ENCODE data around the gene CCNY. TPM values are rescaled to one million over a fixed set of nuclear protein-coding genes. Genes with fewer than 3 reads are reported as not detected.

CCNY gene
- total RNA-seq, 1 donor from 2014 or later, result 37.5 TPM

- Histone ChIP-seq H3K4me1 (peaks cover 0 to 22% of the 10 kb centered on the region in 2 donors), H3K9me3 (peaks cover 9 to 10% of the 10 kb centered on the region in 2 donors), H3K4me3 (no peak overlapping the region), H3K36me3 (no peaks in the 10 kb centered on the region), H3K27ac (no peak overlapping the region), H3K27me3 (no peaks in the 10 kb centered on the region)
- no peak for TF ChIP-seq CTCF (IDR thresholded peaks at IDR 0.05)
- no peak for DNase-seq (ENCODE audit: low spot score in 2 of 2)
- intact Hi-C loops (cut with DNase I), result no loop called here
Measured at GRCh38 chr10:35391954-35392262, 55.6 kb downstream of the CCNY start.

GRCh38 chr10:35392482-35393228 is 56.3 kb downstream of the CCNY start:
- Histone ChIP-seq H3K36me3 (no peaks in the 10 kb centered on the region), H3K27ac (no peak overlapping the region), H3K27me3 (no peaks in the 10 kb centered on the region), H3K9me3 (peaks cover 9 to 10% of the 10 kb centered on the region in 2 donors), H3K4me3 (no peak overlapping the region), H3K4me1 (peaks cover 0 to 16% of the 10 kb centered on the region in 2 donors)
- intact Hi-C loops (cut with DNase I), result no loop called here
- no peak for DNase-seq (ENCODE audit: low spot score in 2 of 2)
- TF ChIP-seq CTCF (IDR thresholded peaks at IDR 0.05), result no peak

- Histone ChIP-seq H3K36me3 (no peaks in the 10 kb centered on the region), H3K27me3 (no peaks in the 10 kb centered on the region), H3K4me1 (peaks cover 0 to 15% of the 10 kb centered on the region in 2 donors), H3K9me3 (peaks cover 9 to 10% of the 10 kb centered on the region in 2 donors), H3K27ac (no peak overlapping the region), H3K4me3 (no peak overlapping the region)
- intact Hi-C loops (cut with DNase I), result no loop called here
- DNase-seq (ENCODE audit: low spot score in 2 of 2), result no peak
- no peak for TF ChIP-seq CTCF (IDR thresholded peaks at IDR 0.05)
Measured at GRCh38 chr10:35394411-35394851, 58.1 kb downstream of the CCNY start.

GRCh38 chr10:35394934-35395333 is 58.6 kb downstream of the CCNY start:
- DNase-seq (ENCODE audit: low spot score in 2 of 2), result no peak
- no peak for TF ChIP-seq CTCF (IDR thresholded peaks at IDR 0.05)
- H3K27ac ChIP-seq, result no peak overlapping the region
- intact Hi-C loops (cut with DNase I), result no loop called here
- peaks cover 9 to 10% of the 10 kb centered on the region in 2 donors for H3K9me3 ChIP-seq
- no peaks in the 10 kb centered on the region for H3K27me3 ChIP-seq
- no peak overlapping the region for H3K4me3 ChIP-seq
- peaks cover 0 to 13% of the 10 kb centered on the region in 2 donors for H3K4me1 ChIP-seq
- H3K36me3 ChIP-seq, result no peaks in the 10 kb centered on the region

- peaks cover 0 to 26% of the 10 kb centered on the region in 2 donors for H3K4me1 ChIP-seq
- DNase-seq (ENCODE audit: low spot score in 2 of 2), result no peak
Measured at GRCh38 chr10:35396560-35397434, 60.5 kb downstream of the CCNY start.

More at GRCh38 chr10:35396560-35397434, 60.5 kb downstream of the CCNY start:
- no peaks in the 10 kb centered on the region for H3K27me3 ChIP-seq
- peaks cover 0 to 1% of the 10 kb centered on the region in 2 donors for H3K9me3 ChIP-seq
- H3K36me3 ChIP-seq, result no peaks in the 10 kb centered on the region
- TF ChIP-seq CTCF (IDR thresholded peaks at IDR 0.05), result no peak
- H3K27ac ChIP-seq, result no peak overlapping the region
- intact Hi-C loops (cut with DNase I), result no loop called here
- H3K4me3 ChIP-seq, result no peak overlapping the region

Data from ascending aorta (tissue), 2 donors.